Heart right ventricle (tissue), 16 donors: ENCODE results near the gene LRRN4. TPM values are rescaled to one million over a fixed set of nuclear protein-coding genes. Genes with fewer than 3 reads are reported as not detected.

Source experiments
- ATAC-seq, 8 donors: fragments of 200-7000 bp; cut with Tn5 transposase; one replicate each; pipeline ENCODE4 v1.9.1; 2020; ENCODE audit warnings: mild to moderate bottlenecking in 8 of 8, moderate library complexity in 8 of 8, moderate number of reproducible peaks in 1 of 8
- DNase-seq, 2 donors: peaks; one replicate each; pipeline ENCODE4 v3.0.0-alpha.2; 2020
- H3K27ac ChIP-seq, 10 donors: fragments of 200-600 bp; sonication (generic) in 2 of 10; one replicate each; pipeline versions ENCODE4 v1.5.0 to v1.8.0; 2020 to 2022; ENCODE audit warnings: mild to moderate bottlenecking in 3 of 10
- H3K27me3 ChIP-seq, 7 donors: fragments of 200-600 bp; one replicate each; pipeline ENCODE4 v1.8.0; 2021 to 2022; ENCODE audit warnings: mild to moderate bottlenecking in 2 of 7
- H3K36me3 ChIP-seq, 9 donors: fragments of 200-600 bp; sonication (generic) in 1 of 9; one replicate each; pipeline versions ENCODE4 v1.5.0 to v1.8.0; 2020 to 2022; ENCODE audit warnings: mild to moderate bottlenecking in 2 of 9
- H3K4me1 ChIP-seq, 9 donors: fragments of 200-600 bp; sonication (generic) in 1 of 9; one replicate each; pipeline versions ENCODE4 v1.5.0 to v1.8.0; 2020 to 2022; ENCODE audit warnings: mild to moderate bottlenecking in 4 of 9
- H3K4me3 ChIP-seq, 10 donors: fragments of 200-600 bp; sonication (generic) in 2 of 10; one replicate each; pipeline versions ENCODE4 v1.5.0 to v1.8.0; 2020 to 2022; ENCODE audit warnings: mild to moderate bottlenecking in 7 of 10, moderate library complexity in 2 of 10
- H3K9me3 ChIP-seq, 11 donors: fragments of 200-600 bp in 10 of 11; sonication (generic) in 2 of 11; one replicate each; pipeline versions ENCODE4 v1.5.0 to v1.8.0; 2013 to 2022; ENCODE audit warnings: mild to moderate bottlenecking in 2 of 11, control low read depth in 1 of 11, moderate library complexity in 1 of 11
- CTCF ChIP-seq, 9 donors: fragments of 200-600 bp; sonication (generic) in 2 of 9; IDR thresholded peaks; one replicate each; pipeline versions ENCODE4 v1.5.0 to v1.8.0; 2021 to 2022; ENCODE audit warnings: antibody characterized with exemption in 9 of 9, mild to moderate bottlenecking in 5 of 9, moderate library complexity in 1 of 9
- WGBS, 2 donors: extraction: QIAGEN DNeasy Blood & Tissue Kit; methylation state at CpG; one replicate each; pipeline ENCODE4 v1.1.7; 2013; ENCODE audit warnings: inconsistent platforms in 1 of 2; 5-methylcytosine and 5-hydroxymethylcytosine counted together
- intact Hi-C, 10 donors: fragments of 100-400 bp; cut with DNase I; formaldehyde crosslinking; loops; one replicate each; pipeline versions ENCODE4 v1.11.1 to v1.14.2; 2022
- polyA plus RNA-seq, 2 donors: library from polyadenylated mRNA; stranded (reverse); fragments of 200-250 nt; gene quantifications; one replicate each; pipeline ENCODE4 v1.2.3, GENCODE V29; 2013
- total RNA-seq, 10 donors: library from RNA; stranded (reverse); fragmentation: NEBNext Ultra II Directional in 3 of 10; extraction: Animal tissue kit (Norgen Biotek cat#: 25700) in 3 of 10; gene quantifications; one replicate each; pipeline versions ENCODE4 v1.2.1 to v1.2.4, GENCODE V29; 2021 to 2023
- donor health status: Arrhythmogenic right ventricular cardiomyopathy.
- donor health status: ischemic (EF 13 %, LVEDD 7.1; RV severe dilation, severe dysfunction).
- donor health status: healthy with polysubstance abuse.
- donor health status: DM: no; HTN: yes; CAD: no.
- donor health status: DM: no; HTN: no; CAD: no.
- donor health status: ischemic (EF 25% LVEDD 6.9; RV normal size, moderate dysfunction).
- donor health status: ischemic (EF 25% LVEDD 5.7; RV mildly dilated, moderate dysfunction).
- donor health status: healthy.
- donor health status: DM: yes; HTN: yes; CAD: no.
- donor health status: Ischemic cardiomyopathy.
- donor health status: ischemic (EF 35%, LVEDD 5.7; RV mildly dilated, moderate dysfunction).
- donor health status: nonischemic (EF 11% LVEDD 7.7; RV severe dilation, severe dysfunction).
- donor health status: DM: yes; HTN: yes; CAD: no.
- donor health status: PGD.
- donor health status: ischemic (EF 29% LVEDD 5.4; RV normal size, mild dysfunction).
- donor health status: nonischemic (EF 23%, LVEDD 6.1; RV moderate dilation, normal function).

LRRN4 gene
- total and polyA plus RNA-seq, 12 donors, result 0.11 to 1.1 (median 0.21) TPM; not detected in 4

GRCh38 chr20:6012179-6012578 lies 41.7 kb downstream of the LRRN4 start:
- ATAC-seq (no peak), DNase-seq (no peak)
- WGBS, 2 donors, result 89 to 94% methylated on average over 5 of the region's 5 CpGs
- Histone ChIP-seq H3K4me3 (no peak overlapping the region), H3K9me3 (no peaks in the 10 kb centered on the region), H3K27ac (no peak overlapping the region), H3K36me3 (peaks cover 0 to 78% (median 34%) of the 10 kb centered on the region in 9 donors), H3K4me1 (peaks cover 0 to 44% (median 25%) of the 10 kb centered on the region in 9 donors), H3K27me3 (no peaks in the 10 kb centered on the region)
- no peak for TF ChIP-seq CTCF (IDR thresholded peaks at IDR 0.05)
- intact Hi-C loops, result no loop called here

GRCh38 chr20:6008254-6008653 lies 45.6 kb downstream of the LRRN4 start:
- H3K4me3 ChIP-seq, result peak overlapping the region in 8 of 10 donors; percentile 65 to 88 (median 81)
- intact Hi-C loops, result loop anchor here in 1 of 10 donors (2.0 kb wide), 1 partner anchor 69 kb away; no protein-coding TSS in a partner anchor
- H3K4me1 ChIP-seq, result peaks cover 0 to 45% (median 28%) of the 10 kb centered on the region in 9 donors
- peak overlapping the region; percentile 2 to 94 (median 84) for H3K27ac ChIP-seq
- TF ChIP-seq CTCF (IDR thresholded peaks at IDR 0.05), result no peak
- H3K27me3 ChIP-seq, result no peaks in the 10 kb centered on the region
- peaks cover 0 to 39% (median 28%) of the 10 kb centered on the region in 9 donors for H3K36me3 ChIP-seq
- no peaks in the 10 kb centered on the region for H3K9me3 ChIP-seq
- peak; percentile 18 to 22 for DNase-seq
- peak in 5 of 8 donors; percentile 28 to 66 (median 36) for ATAC-seq
- WGBS, 2 donors, result 33 to 38% methylated on average over 5 of the region's 5 CpGs

GRCh38 chr20:6007529-6008103 lies 46.2 kb downstream of the LRRN4 start:
- intact Hi-C loops, result loop anchor here in 1 of 10 donors (2.0 kb wide), 1 partner anchor 69 kb away; no protein-coding TSS in a partner anchor
- no peak for TF ChIP-seq CTCF (IDR thresholded peaks at IDR 0.05)

GRCh38 chr20:6007094-6007528 lies 46.7 kb downstream of the LRRN4 start:
- WGBS, 2 donors, result 5 to 7% methylated on average over 4 of the region's 4 CpGs
- intact Hi-C loops, result no loop called here
- Histone ChIP-seq H3K27ac (peak overlapping the region in 9 of 10 donors; percentile 2 to 94 (median 86)), H3K27me3 (no peaks in the 10 kb centered on the region), H3K4me3 (peak overlapping the region; percentile 44 to 92 (median 81)), H3K36me3 (peaks cover 0 to 28% (median 18%) of the 10 kb centered on the region in 9 donors), H3K4me1 (peaks cover 0 to 45% (median 28%) of the 10 kb centered on the region in 9 donors), H3K9me3 (no peaks in the 10 kb centered on the region)
- DNase-seq (no peak), ATAC-seq (no peak)
- no peak for TF ChIP-seq CTCF (IDR thresholded peaks at IDR 0.05)

More at GRCh38 chr20:6007529-6008103, 46.2 kb downstream of the LRRN4 start:
- H3K36me3 ChIP-seq, result peaks cover 0 to 33% (median 21%) of the 10 kb centered on the region in 9 donors
- 34 to 36% methylated on average over 3 of the region's 3 CpGs for WGBS, 2 donors
- ATAC-seq (no peak), DNase-seq (no peak)
- peaks cover 0 to 45% (median 28%) of the 10 kb centered on the region in 9 donors for H3K4me1 ChIP-seq
- H3K4me3 ChIP-seq, result peak overlapping the region in 9 of 10 donors; percentile 65 to 92 (median 84)
- no peaks in the 10 kb centered on the region for H3K9me3 ChIP-seq
- peak overlapping the region in 9 of 10 donors; percentile 2 to 94 (median 85) for H3K27ac ChIP-seq
- H3K27me3 ChIP-seq, result no peaks in the 10 kb centered on the region
